HepG2 (cell line): ENCODE measurements around the gene JPT1. TPM values are rescaled to one million over a fixed set of nuclear protein-coding genes. Genes with fewer than 3 reads are reported as not detected.
A peak's percentile ranks its signal among the peaks of the same experiment; 100 is the strongest.

Experiments
- AHR ChIP-seq: IDR thresholded peaks from 2 replicates; pipeline ENCODE4 v1.6.1; 2018; ENCODE audit warnings: missing genetic modification reagents, missing compliant biosample characterization
- ARID2 ChIP-seq: sonication (generic); formaldehyde crosslinking; IDR thresholded peaks from 2 replicates; pipeline ENCODE4 v1.8.1; 2022; ENCODE audit warnings: mild to moderate bottlenecking, missing genetic modification reagents, borderline replicate concordance
- CREM ChIP-seq, 2 experiments: sonication (generic) in 1 of 2; formaldehyde crosslinking in 1 of 2; IDR thresholded peaks; 2 replicates each; pipeline versions ENCODE4 v1.4.0 to v1.6.1; 2016 to 2020; ENCODE audit warnings: antibody characterized with exemption in 1 of 2, mild to moderate bottlenecking in 1 of 2, missing genetic modification reagents in 1 of 2
- E2F5 ChIP-seq: sonication (generic); formaldehyde crosslinking; conservative IDR thresholded peaks from 2 replicates; pipeline ENCODE4 v1.4.0; 2020; ENCODE audit warnings: missing genetic modification reagents
- IRF2 ChIP-seq: IDR thresholded peaks from 2 replicates; pipeline ENCODE4 v1.6.1; 2018; ENCODE audit warnings: missing genetic modification reagents, missing compliant biosample characterization
- IRX3 ChIP-seq: sonication (generic); formaldehyde crosslinking; IDR thresholded peaks from 2 replicates; pipeline ENCODE4 v1.8.1; 2023; ENCODE audit warnings: mild to moderate bottlenecking, low read depth, missing genetic modification reagents, borderline replicate concordance
- KAT2B ChIP-seq: fragments of 150-350 bp; IDR thresholded peaks from 2 replicates; pipeline ENCODE4 v1.6.1; 2014; ENCODE audit warnings: low read depth, low read length, borderline replicate concordance
- KDM4B ChIP-seq: sonication (generic); formaldehyde crosslinking; IDR thresholded peaks from 2 replicates; pipeline ENCODE4 v1.4.0; 2020; ENCODE audit warnings: missing genetic modification reagents
- MLLT10 ChIP-seq: sonication (generic); formaldehyde crosslinking; IDR thresholded peaks from 2 replicates; pipeline ENCODE4 v1.4.0; 2020; ENCODE audit warnings: missing genetic modification reagents
- PAX8 ChIP-seq: sonication (generic); formaldehyde crosslinking; IDR thresholded peaks from 2 replicates; pipeline ENCODE4 v1.8.0; 2022; ENCODE audit warnings: mild to moderate bottlenecking, missing genetic modification reagents, borderline replicate concordance
- SPEN ChIP-seq: sonication (generic); formaldehyde crosslinking; IDR thresholded peaks from 2 replicates; pipeline ENCODE4 v1.5.1; 2020; ENCODE audit warnings: low read depth, mild to moderate bottlenecking, missing genetic modification reagents
- YEATS2 ChIP-seq: sonication (generic); formaldehyde crosslinking; IDR thresholded peaks from 2 replicates; pipeline ENCODE4 v1.4.0; 2020; ENCODE audit warnings: missing genetic modification reagents, borderline replicate concordance
- ZBTB44 ChIP-seq: sonication (generic); formaldehyde crosslinking; IDR thresholded peaks from 2 replicates; pipeline ENCODE4 v1.4.0; 2020; ENCODE audit warnings: missing genetic modification reagents
- ZHX1 ChIP-seq: sonication (generic); formaldehyde crosslinking; IDR thresholded peaks from 2 replicates; pipeline ENCODE4 v1.8.1; 2022; ENCODE audit warnings: low read depth, mild to moderate bottlenecking, missing genetic modification reagents
- ZNF224 ChIP-seq: sonication (generic); formaldehyde crosslinking; IDR thresholded peaks from 2 replicates; pipeline ENCODE4 v1.5.0; 2020; ENCODE audit warnings: mild to moderate bottlenecking, missing genetic modification reagents
- ZNF292 ChIP-seq: sonication (generic); formaldehyde crosslinking; IDR thresholded peaks from 2 replicates; pipeline ENCODE4 v1.8.1; 2022; ENCODE audit warnings: mild to moderate bottlenecking, low read depth, missing genetic modification reagents, borderline replicate concordance
- ZNF589 ChIP-seq: sonication (generic); formaldehyde crosslinking; conservative IDR thresholded peaks from 2 replicates; pipeline ENCODE4 v1.8.0; 2022; ENCODE audit warnings: mild to moderate bottlenecking, moderate library complexity, missing genetic modification reagents
- ZNF713 ChIP-seq: sonication (generic); formaldehyde crosslinking; IDR thresholded peaks from 2 replicates; pipeline ENCODE4 v1.4.0; 2020; ENCODE audit warnings: mild to moderate bottlenecking, missing genetic modification reagents
- ZNF777 ChIP-seq: sonication (generic); formaldehyde crosslinking; IDR thresholded peaks from 2 replicates; pipeline ENCODE4 v1.4.0; 2020; ENCODE audit warnings: missing genetic modification reagents
- ZNF781 ChIP-seq: sonication (generic); formaldehyde crosslinking; IDR thresholded peaks from 2 replicates; pipeline ENCODE4 v1.5.1; 2020; ENCODE audit warnings: borderline replicate concordance, mild to moderate bottlenecking, missing genetic modification reagents; ENCODE audit errors: not compliant biosample characterization
- polyA plus RNA-seq, 8 experiments: library from polyadenylated mRNA; depleted of rRNA in 3 of 8; stranded (reverse) in 7 of 8; unstranded in 1 of 8; fragments of >200 nt; fragmentation: Illumina TruSeq in 4 of 8; extraction: Trizol in 4 of 8; gene quantifications; 2 replicates each; pipeline versions ENCODE4 v1.2.1 to v1.2.3, GENCODE V29; 2011 to 2016; ENCODE audit warnings: low read depth in 4 of 8, missing spikeins in 1 of 8, mixed read lengths in 1 of 8; ENCODE audit not compliant: insufficient read depth in 1 of 8
- total RNA-seq, 5 experiments: library from RNA; depleted of rRNA; stranded (reverse); fragments of >200 nt; fragmentation: Illumina TruSeq; extraction: Trizol; gene quantifications; 2 replicates each; pipeline ENCODE4 v1.2.3, GENCODE V29; 2016; ENCODE audit warnings: low read depth in 1 of 5
- TF ChIP-seq, protein P1 (sequence below): sonication (generic); formaldehyde crosslinking; IDR thresholded peaks from 2 replicates; pipeline ENCODE4 v1.5.1; 2020; ENCODE audit warnings: mild to moderate bottlenecking, missing genetic modification reagents, borderline replicate concordance

The JPT1 gene
- total and polyA plus RNA-seq, 2 of the 13 experiments (the other 11 are each of a cell fraction or from before 2014, with no cell fraction given) = 43.3 to 256 TPM

- TF ChIP-seq SPEN (CRISPR knock-in tag) (peak; percentile 67), ZNF713 (CRISPR knock-in tag) (no peak), ZBTB44 (CRISPR knock-in tag) (0 out of 2 replicates have a peak, but pooled peaks have one; percentile 4), YEATS2 (CRISPR knock-in tag) (peak; percentile 73), AHR (peak; percentile 84), ZHX1 (CRISPR knock-in tag) (peak; percentile 62; the same call in 1 of the 2 replicates), ZNF589 (CRISPR knock-in tag) (no peak), ZNF777 (CRISPR knock-in tag) (peak; percentile 85), MLLT10 (no peak), KDM4B (peak; percentile 74; the same call in 1 of the 2 replicates), ZNF292 (CRISPR knock-in tag) (peak; percentile 80), IRX3 (CRISPR knock-in tag) (peak; percentile 91; the same call in 1 of the 2 replicates), CREM (IDR thresholded peaks at IDR 0.05) (peak; percentile 61), CREM (CRISPR knock-in tag; IDR thresholded peaks at IDR 0.05) (no peak), E2F5 (CRISPR knock-in tag) (peak; percentile 10; the same call in 1 of the 2 replicates), KAT2B (no peak), ZNF224 (CRISPR knock-in tag) (peak; percentile 94), ZNF781 (CRISPR knock-in tag) (peak; percentile 85), ARID2 (CRISPR knock-in tag) (0 out of 2 replicates have a peak, but pooled peaks have one; percentile 42), IRF2 (CRISPR knock-in tag) (peak; percentile 88), PAX8 (CRISPR knock-in tag) (no peak)
- TF ChIP-seq, protein P1, sequence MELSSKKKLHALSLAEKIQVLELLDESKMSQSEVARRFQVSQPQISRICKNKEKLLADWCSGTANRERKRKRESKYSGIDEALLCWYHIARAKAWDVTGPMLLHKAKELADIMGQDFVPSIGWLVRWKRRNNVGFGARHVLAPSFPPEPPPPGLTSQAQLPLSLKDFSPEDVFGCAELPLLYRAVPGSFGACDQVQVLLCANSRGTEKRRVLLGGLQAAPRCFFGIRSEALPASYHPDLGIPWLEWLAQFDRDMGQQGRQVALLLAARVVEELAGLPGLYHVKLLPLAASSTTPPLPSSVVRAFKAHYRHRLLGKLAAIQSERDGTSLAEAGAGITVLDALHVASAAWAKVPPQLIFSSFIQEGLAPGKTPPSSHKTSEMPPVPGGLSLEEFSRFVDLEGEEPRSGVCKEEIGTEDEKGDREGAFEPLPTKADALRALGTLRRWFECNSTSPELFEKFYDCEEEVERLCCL (CRISPR knock-in tag) = 0 out of 2 replicates have a peak, but pooled peaks have one; percentile 35
Measured at GRCh38 chr17:75154195-75155106, at the start of gene JPT1 (continued).
